ENCODE measurements around the gene HLA-DQB1.
"Not testable (repeated sequence)": the region's sequence is repeated elsewhere in the genome, so short reads cannot be mapped to it uniquely, and the experiment has no call there.

HLA-DQB1 gene

DNA sequence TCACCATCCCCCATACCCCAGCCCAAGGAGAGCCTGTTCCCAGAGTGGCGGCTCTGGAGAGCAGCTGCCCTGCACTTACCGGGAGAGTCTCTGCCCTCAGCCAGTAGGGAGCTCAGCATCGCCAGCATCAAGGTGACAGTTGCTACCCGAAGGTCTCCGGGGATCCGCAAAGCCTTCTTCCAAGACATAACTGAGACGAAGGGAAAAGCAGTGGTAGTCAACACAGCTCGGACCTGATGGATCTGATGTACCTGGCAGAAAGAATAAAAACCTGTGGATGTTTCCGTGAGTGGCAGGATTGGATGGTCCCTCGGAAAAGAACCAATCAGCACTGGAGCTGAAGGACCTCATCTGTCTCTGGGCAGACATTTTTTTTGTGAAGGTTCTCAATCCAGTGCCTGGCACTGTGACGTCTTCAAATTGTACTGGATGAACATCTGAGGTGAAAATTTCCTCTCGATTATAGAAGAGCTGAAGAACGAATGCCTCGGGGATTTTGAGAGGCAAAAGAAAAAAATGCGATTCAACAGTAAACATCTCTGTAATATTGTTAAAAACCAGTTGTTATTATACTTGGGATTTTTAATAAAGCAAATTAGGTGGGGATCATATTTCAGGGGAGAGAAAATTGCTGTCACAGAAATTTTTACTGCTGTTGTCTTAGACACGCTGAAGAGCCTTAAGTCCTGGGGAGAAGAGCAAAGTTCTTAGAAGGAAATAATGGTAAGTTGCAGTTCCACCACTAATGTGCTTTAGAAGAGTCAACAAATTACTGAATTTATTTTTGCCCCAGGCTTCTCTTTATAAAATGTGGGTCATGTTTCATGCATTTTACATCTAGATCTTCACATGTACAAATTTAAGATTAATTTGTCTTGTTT is at the start of gene HLA-DQB1:
TSS of gene HLA-DQB1 (minus strand) at position 238 of the 881 bp plus-strand sequence. CDS start at position 188, 50 bp downstream.
- H3K27ac ChIP-seq: no peak within 1 kb of the TSS
- TF ChIP-seq, protein P1, sequence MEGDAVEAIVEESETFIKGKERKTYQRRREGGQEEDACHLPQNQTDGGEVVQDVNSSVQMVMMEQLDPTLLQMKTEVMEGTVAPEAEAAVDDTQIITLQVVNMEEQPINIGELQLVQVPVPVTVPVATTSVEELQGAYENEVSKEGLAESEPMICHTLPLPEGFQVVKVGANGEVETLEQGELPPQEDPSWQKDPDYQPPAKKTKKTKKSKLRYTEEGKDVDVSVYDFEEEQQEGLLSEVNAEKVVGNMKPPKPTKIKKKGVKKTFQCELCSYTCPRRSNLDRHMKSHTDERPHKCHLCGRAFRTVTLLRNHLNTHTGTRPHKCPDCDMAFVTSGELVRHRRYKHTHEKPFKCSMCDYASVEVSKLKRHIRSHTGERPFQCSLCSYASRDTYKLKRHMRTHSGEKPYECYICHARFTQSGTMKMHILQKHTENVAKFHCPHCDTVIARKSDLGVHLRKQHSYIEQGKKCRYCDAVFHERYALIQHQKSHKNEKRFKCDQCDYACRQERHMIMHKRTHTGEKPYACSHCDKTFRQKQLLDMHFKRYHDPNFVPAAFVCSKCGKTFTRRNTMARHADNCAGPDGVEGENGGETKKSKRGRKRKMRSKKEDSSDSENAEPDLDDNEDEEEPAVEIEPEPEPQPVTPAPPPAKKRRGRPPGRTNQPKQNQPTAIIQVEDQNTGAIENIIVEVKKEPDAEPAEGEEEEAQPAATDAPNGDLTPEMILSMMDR (conservative IDR thresholded peaks at IDR 0.05): no peak

DNA sequence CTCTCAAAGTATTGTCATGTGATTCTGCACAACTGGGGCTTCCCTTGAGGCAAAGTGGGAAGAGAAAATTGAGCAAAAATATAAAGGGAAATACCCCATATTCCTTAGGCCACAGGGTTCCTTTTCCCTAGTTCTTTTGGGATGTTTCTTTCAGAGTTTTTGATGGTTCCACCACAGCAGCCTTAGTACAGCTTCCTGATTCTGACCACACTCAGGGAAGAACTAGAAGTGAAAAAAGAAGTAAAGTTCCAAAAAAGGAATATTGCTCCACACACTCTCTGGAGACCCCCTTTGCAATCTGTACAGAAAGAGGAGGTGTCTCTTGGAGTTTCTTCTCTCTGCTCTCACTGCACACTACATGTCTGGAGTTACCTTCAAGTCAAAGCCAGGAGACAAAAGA is 46.8 kb upstream of the HLA-DQB1 start:
- TF ChIP-seq, protein P1 (conservative IDR thresholded peaks at IDR 0.05): no peak
- H3K27ac ChIP-seq: no peak overlapping the region

DNA sequence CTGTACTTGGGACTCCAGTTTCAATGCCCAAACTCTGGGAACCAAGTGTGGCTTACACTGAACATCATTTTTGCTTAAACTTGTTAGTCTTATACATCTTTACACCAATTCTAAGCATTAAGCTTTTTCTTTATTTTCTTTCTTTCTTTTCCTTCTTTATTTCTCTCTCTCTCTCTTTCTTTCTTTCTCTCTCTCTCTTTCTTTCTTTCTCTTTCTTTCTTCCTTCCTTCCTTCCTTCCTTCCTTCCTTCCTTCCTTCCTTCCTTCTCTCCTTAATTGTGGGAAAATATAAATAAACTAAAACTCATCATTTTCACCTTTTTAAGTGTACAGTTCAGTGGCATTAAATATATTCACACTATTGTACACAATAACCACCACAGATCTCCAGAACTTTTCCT is 43.2 kb upstream of the HLA-DQB1 start:
- no peak overlapping the region for H3K27ac ChIP-seq
- TF ChIP-seq, protein P1 (conservative IDR thresholded peaks at IDR 0.05): no peak

DNA sequence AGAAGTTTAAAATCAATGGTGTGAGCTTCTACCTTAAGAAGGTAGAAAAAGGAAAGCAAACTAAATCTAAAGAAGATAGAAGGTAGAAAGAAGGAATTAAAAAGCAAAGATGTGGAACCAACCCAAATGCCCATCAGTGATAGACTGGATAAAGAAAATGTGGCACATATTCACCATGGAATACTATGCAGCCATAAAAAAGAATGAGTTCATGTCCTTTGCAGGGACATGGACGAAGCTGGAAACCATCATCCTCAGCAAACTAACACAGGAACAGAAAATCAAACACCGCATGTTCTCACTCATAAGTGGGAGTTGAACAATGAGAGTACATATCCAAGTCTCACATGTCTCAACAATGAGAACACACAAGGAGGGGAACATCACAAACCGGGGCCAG is 38.7 kb upstream of the HLA-DQB1 start:
- H3K27ac ChIP-seq: not testable (repeated sequence)

DNA sequence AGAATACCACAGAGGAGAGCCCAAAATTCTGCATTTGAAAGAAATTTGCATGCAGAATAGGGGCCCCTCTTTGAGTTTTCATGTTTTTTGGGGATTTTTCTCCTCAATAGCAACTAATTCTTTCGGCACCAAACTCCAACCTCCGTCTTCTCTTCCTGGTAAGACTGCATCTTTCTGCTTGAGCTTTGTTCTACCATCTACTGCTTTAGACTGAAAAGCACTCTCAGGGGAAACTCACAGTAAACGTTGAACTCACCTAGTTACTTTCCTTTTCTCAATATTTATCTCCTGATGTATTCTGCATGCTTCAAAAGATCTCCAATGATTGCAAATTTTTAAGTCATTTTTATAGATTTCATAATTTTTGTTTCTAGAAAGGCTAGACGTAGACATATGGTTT is 36.9 kb upstream of the HLA-DQB1 start:
- TF ChIP-seq, protein P1 (conservative IDR thresholded peaks at IDR 0.05): no peak
- no peak overlapping the region for H3K27ac ChIP-seq

DNA sequence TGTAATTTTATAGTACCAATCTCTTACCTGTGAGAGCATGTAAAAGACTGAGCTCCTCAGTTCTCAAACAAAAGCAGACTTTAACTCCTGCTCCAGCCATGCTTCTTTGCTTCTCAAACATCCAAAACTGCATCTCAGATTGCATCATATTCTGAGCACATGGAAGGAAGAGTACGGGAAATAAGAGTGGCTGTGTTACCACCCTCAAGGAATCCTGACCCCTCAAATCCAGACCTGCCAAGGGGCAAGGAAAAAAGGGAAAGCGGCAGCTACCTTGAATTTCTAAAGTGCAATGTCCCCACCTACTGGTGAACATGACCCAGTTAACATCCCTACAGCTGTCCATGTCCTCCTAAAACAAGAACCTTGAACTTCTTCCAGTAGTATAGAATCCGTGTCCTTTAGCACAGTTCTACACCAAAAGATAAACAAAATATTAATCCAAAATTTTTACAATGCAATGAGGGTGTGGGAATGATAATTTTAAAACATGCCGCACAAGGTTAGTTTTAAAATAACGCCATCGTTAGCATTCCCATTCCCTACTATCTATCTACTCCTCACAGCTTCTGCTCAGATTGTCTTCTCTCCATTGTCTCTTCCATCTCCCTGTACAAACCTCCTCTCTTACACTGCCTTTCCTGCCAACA is 34.1 kb upstream of the HLA-DQB1 start:
- TF ChIP-seq, protein P1 (conservative IDR thresholded peaks at IDR 0.05): peak; percentile 76
- H3K27ac ChIP-seq: peak overlapping the region; percentile 69

DNA sequence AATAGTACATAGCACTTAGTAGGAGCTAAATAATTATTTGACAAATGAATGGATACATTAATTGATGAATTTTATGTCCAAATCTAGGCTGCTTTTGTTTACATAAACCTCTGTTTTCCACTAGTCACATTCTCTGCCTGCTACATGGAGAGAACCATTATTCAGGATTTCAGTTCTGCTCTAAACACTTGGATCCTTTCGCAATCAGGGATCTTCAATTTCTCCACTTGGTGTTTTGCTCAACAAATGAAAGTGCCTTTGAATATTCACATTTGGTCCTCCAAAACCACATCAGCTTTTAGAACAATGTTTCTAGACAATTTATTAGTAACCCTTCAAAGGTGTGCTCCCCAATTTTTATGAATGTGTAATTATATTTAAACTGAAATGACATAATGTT is 30.6 kb upstream of the HLA-DQB1 start:
- TF ChIP-seq, protein P1 (conservative IDR thresholded peaks at IDR 0.05): no peak

DNA sequence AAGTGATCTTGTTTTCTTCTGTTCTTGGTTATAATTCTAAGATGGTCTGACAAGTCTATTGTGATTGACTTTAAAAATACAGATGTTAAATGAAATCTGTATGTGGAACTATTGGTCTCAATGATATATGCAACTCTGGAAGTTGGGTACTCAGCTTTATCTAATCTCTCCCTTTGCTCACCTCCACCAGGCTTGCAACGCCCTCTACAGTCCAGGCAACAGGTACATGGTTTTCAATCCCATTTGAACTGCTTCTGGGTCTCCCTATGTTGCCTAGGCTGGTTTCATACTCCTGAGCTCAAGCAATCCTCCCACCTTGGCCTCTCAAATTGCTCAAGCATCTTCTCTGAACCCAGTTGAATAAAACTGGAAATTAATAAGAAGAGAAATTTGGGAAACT is 25.6 kb upstream of the HLA-DQB1 start:
- no peak overlapping the region for H3K27ac ChIP-seq
- TF ChIP-seq, protein P1 (conservative IDR thresholded peaks at IDR 0.05): peak; percentile 85

More for the DNA sequence above, 30.6 kb upstream of the HLA-DQB1 start:
- no peak overlapping the region for H3K27ac ChIP-seq

Measured in VCaP (cell line).